Liver (tissue), 3 donors: ENCODE measurements around the gene UBR4.

Experiments
- RAD21 ChIP-seq, 2 donors: IDR thresholded peaks; 2 replicates each; pipeline ENCODE4 v1.6.1; 2016; ENCODE audit warnings: antibody characterized with exemption in 2 of 2, mild to moderate bottlenecking in 2 of 2
- YY1 ChIP-seq: IDR thresholded peaks from 2 replicates; pipeline ENCODE4 v1.6.1; 2016; ENCODE audit warnings: antibody characterized with exemption, mild to moderate bottlenecking
- TF ChIP-seq, protein P1 (sequence below): fragments of 150-350 bp; IDR thresholded peaks from 2 replicates; pipeline ENCODE4 v1.5.1; 2017; ENCODE audit warnings: improper control_type of control experiment, low read depth, low read length; ENCODE audit not compliant: missing input control
- TF ChIP-seq, protein P2 (sequence below): IDR thresholded peaks from 2 replicates; pipeline ENCODE4 v1.6.1; 2016; ENCODE audit warnings: antibody characterized with exemption
- TF ChIP-seq, protein P3 (sequence below): IDR thresholded peaks from 2 replicates; pipeline ENCODE4 v1.6.1; 2016; ENCODE audit warnings: antibody characterized with exemption
- donor health status: healthy.
- donor health status: healthy.

DNA sequence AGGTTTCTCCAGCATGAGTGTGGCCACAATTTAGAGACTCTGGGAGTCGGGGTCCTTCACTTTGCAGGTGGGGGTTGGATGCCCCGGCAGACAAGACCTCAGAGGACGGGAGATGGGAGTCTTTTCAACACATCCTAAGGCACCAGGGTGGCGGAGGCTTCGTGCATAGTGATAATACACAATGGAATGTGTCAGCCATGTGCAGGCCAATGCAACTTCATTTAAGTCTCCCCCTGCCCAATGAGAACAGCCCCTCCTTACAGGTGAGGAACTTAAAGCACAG lies 177.7 kb downstream of the UBR4 start:
- TF ChIP-seq, protein P1, sequence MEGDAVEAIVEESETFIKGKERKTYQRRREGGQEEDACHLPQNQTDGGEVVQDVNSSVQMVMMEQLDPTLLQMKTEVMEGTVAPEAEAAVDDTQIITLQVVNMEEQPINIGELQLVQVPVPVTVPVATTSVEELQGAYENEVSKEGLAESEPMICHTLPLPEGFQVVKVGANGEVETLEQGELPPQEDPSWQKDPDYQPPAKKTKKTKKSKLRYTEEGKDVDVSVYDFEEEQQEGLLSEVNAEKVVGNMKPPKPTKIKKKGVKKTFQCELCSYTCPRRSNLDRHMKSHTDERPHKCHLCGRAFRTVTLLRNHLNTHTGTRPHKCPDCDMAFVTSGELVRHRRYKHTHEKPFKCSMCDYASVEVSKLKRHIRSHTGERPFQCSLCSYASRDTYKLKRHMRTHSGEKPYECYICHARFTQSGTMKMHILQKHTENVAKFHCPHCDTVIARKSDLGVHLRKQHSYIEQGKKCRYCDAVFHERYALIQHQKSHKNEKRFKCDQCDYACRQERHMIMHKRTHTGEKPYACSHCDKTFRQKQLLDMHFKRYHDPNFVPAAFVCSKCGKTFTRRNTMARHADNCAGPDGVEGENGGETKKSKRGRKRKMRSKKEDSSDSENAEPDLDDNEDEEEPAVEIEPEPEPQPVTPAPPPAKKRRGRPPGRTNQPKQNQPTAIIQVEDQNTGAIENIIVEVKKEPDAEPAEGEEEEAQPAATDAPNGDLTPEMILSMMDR, result no peak
- TF ChIP-seq, protein P2, sequence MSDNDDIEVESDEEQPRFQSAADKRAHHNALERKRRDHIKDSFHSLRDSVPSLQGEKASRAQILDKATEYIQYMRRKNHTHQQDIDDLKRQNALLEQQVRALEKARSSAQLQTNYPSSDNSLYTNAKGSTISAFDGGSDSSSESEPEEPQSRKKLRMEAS, result no peak
- no peak for TF ChIP-seq YY1
- TF ChIP-seq, protein P3, sequence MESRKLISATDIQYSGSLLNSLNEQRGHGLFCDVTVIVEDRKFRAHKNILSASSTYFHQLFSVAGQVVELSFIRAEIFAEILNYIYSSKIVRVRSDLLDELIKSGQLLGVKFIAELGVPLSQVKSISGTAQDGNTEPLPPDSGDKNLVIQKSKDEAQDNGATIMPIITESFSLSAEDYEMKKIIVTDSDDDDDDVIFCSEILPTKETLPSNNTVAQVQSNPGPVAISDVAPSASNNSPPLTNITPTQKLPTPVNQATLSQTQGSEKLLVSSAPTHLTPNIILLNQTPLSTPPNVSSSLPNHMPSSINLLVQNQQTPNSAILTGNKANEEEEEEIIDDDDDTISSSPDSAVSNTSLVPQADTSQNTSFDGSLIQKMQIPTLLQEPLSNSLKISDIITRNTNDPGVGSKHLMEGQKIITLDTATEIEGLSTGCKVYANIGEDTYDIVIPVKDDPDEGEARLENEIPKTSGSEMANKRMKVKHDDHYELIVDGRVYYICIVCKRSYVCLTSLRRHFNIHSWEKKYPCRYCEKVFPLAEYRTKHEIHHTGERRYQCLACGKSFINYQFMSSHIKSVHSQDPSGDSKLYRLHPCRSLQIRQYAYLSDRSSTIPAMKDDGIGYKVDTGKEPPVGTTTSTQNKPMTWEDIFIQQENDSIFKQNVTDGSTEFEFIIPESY, result no peak
- no peak for TF ChIP-seq RAD21 (IDR thresholded peaks at IDR 0.05)
